NCI-H1105 treated with DMSO at 0.1 percent for 48 hours (cell line): Measurements from ENCODE around the gene MYO1B.

Experiments
- DNase-seq: peaks from one replicate; lab custom pipeline; 2025; lab: John Stamatoyannopoulos, UW

MYO1B gene

DNA sequence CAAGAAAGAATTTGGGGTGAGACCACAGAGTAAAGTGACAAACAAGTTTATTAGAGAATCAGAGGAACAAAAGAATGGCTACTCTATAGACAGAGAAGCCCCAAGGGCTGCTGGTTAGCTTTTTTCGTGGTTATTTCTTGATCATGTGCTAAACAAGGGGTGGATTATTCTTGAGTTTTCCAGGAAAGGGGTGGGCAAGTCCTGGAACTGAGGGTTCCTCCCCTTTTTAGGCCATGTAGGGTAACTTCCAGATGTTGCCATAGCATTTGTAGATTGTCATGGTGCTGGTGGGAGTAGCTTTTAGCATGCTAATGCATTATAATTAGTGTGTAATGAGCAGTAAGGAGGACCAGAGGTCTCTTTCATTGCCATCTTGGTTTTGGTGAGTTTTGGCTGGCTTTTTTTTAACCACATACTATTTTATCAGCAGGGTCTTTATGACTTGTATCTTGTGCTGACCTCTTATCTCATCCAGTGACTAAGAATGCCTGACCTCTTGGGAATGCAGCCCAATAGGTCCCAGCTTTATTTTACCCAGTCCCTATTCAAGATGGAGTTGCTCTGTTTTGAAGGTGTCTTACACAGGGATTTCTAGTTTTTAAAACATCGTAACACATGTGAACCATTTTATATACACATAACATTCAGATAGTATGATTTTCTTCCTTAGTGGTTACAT, 77.8 kb downstream of the MYO1B start:
- no peak for DNase-seq

DNA sequence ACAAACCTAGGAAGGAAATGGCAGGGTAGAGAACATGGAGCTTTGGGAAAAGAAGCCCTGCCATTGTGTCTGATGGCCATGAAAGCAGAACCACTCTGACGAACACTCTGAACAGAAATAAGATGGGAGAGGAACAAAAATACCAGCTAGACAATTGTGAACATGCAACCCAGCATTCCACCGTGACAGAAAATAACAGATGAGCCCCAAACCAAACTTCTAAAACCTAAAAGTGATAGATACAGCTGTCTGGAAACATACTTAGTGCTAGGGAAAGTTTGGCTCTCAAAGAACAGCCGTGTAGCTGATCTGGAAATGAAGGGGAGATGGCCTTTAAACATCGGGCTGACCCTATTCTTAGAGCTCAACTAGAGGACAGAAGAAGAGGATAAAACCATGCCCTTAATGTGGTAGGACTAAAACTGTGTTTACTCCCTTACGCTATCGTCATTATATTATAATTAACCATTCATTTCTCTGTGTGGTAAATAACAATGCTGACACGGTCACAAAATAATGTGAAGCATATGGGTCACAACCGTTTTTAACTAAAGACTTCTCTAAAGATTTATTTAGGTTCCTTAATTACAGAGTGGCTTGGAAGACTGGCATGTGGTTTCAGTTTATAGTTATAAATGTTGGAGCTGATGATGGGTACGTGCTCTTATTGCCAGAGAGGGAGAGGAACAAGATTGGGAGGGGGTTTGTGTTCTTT, 80.6 kb downstream of the MYO1B start:
- no peak for DNase-seq

- DNase-seq: no peak
Measured at GRCh38 chr2:191327484-191327883, 82.3 kb downstream of the MYO1B start.

GRCh38 chr2:191328150-191328809, 83.1 kb downstream of the MYO1B start:
- DNase-seq: no peak

DNA sequence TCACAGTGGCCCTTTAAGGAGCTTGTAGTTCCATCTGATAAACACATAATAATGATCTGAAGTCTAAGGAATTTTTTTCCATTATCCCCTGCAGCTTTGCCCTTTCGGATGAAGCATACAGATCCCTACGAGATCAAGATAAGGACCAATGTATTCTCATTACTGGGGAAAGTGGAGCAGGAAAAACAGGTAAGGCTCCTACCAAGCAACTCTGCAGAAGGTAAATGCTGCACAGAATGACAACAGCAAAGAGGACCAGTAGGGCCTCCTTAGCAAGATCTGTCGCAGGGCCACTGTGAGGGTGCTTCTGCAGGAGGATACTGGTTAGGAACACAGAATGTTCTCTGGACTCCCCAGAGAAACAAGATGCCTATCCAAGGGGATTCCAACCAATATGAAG, 84.6 kb downstream of the MYO1B start:
- DNase-seq: no peak

- no peak for DNase-seq
Measured at GRCh38 chr2:191333911-191334357, 88.7 kb downstream of the MYO1B start.

GRCh38 chr2:191335875-191336464, 90.8 kb downstream of the MYO1B start:
- no peak for DNase-seq

GRCh38 chr2:191341436-191341835, 96.2 kb downstream of the MYO1B start:
- DNase-seq: no peak

GRCh38 chr2:191343796-191344338, 98.7 kb downstream of the MYO1B start:
- DNase-seq: no peak

- no peak for DNase-seq
Measured at GRCh38 chr2:191345788-191346187, 100.6 kb downstream of the MYO1B start.

- DNase-seq: no peak
Measured at GRCh38 chr2:191347154-191347553, 102.0 kb downstream of the MYO1B start.

DNA sequence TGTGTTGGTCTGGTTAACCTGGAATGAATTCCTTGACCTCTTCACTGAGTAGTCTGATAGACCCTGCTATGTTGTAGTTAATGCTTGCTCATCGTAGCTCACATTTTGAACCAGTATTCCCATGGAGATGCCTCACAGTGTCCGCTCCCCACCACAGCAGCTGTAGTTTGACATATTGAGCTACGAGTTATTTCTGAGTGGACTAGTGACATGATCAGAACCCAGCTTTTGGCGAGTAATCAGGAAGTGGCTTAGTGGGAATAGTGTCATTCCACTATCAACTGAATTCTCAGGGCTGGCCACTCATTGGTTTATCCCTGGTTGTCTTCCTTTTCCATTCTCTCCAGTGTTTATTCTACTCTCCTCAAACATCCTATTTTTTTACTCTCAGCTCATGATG, 102.7 kb downstream of the MYO1B start:
- no peak for DNase-seq

GRCh38 chr2:191349990-191350389, 104.8 kb downstream of the MYO1B start:
- no peak for DNase-seq

DNA sequence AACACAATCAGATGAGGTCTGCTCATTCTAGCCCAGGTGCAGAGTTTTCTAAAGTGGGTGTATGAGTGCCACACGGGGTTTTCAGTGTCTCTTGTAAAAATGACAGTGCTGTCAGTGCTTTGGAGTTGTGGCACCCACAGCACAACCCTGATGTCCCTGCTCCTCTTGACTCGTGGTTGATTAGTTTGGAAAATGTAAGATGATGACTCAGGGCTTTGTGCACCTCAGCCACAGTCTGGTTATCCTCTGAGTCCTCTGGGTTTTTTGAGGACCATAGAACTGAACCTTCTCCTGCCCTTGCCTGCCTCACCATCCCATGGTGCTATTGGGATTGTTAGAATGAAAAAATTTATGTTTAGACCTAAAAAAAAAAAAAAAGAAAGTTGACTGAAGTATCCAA, 105.6 kb downstream of the MYO1B start:
- no peak for DNase-seq

DNA sequence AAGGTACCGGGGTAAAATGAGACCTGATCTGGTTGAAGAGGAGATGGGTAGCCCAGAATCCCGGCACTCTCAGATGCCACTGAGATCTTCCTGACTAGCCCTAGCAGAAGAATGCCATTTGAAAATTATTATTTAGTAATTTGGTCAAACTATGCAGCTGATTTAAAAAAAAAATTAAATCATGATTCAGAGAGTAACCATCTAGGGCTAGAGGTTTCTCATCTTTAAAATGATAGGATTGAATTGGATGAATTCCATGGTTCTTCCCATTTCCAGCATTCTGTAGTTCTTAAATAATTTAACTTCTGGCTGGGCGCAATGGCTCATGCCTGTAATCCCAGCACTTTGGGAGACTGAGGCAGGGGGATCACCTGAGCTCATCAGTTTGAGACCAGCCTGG, 106.1 kb downstream of the MYO1B start:
- no peak for DNase-seq

- no peak for DNase-seq
Measured at GRCh38 chr2:191351921-191352320, 106.7 kb downstream of the MYO1B start.

DNA sequence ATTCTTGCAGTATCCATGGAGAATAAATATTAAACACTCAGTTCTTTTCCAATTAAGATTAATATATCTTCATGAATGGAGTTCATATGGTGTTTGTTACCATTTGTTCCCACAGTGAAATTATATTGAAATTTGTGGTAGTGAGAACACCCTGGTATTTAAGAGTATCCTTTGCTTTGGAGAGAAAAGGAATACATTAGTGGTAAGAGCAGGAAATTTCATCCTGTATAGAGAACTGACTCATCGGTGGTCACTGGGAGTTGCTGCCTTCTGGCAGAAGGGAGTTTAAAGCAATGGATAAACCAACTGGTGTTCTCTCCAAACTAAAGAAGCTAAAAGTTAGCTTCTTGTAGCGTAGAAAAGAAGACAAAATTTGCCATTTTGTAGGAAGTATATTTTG, 107.3 kb downstream of the MYO1B start:
- DNase-seq: no peak

DNA sequence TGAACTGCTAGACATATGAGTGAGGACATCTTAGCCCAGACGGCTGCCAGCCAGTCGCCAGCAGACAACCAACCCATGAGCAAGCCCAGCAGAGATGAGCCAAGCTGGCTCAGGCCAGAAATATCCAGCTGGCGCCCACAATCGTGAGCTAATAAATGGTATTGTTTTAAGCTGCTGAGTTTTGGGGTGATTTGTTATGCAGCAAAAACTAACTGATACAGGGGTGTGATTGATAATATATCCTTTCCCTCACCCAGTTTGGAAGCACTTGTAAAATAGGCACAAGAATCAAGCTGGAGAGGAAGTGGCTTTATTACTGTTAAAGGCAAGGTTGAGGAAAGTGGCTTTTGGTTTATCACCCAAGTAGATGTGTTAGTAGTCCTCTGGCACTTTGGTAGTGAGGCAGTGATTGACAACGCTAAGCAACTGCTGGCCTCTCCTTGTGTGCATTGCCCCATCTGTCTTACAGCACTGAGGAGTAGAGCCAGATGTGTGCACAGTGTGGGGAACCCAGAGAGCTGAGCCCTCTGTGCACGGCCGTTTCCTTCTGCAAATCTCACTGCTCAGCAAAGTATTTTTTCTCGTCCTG, 110.1 kb downstream of the MYO1B start:
- DNase-seq: no peak

GRCh38 chr2:191357678-191358077, 112.5 kb downstream of the MYO1B start:
- DNase-seq: no peak

GRCh38 chr2:191358325-191359025, 113.3 kb downstream of the MYO1B start:
- no peak for DNase-seq

GRCh38 chr2:191359133-191359532, 113.9 kb downstream of the MYO1B start:
- peak; percentile 21 for DNase-seq
